22Rv1 (cell line): ENCODE data around the gene TSPYL6.

Experiments
- ZFX ChIP-seq: fragments of 450-650 bp; IDR thresholded peaks from 2 replicates; pipeline ENCODE4 v1.6.1; 2017; ENCODE audit warnings: antibody characterized with exemption, borderline replicate concordance
- TF ChIP-seq, protein P1 (sequence below): fragments of 450-650 bp; IDR thresholded peaks from 2 replicates; pipeline ENCODE4 v1.5.1; 2017; ENCODE audit warnings: mild to moderate bottlenecking

GRCh38 chr2:54271189-54271588 lies 15.2 kb upstream of the TSPYL6 start:
- TF ChIP-seq, protein P1, sequence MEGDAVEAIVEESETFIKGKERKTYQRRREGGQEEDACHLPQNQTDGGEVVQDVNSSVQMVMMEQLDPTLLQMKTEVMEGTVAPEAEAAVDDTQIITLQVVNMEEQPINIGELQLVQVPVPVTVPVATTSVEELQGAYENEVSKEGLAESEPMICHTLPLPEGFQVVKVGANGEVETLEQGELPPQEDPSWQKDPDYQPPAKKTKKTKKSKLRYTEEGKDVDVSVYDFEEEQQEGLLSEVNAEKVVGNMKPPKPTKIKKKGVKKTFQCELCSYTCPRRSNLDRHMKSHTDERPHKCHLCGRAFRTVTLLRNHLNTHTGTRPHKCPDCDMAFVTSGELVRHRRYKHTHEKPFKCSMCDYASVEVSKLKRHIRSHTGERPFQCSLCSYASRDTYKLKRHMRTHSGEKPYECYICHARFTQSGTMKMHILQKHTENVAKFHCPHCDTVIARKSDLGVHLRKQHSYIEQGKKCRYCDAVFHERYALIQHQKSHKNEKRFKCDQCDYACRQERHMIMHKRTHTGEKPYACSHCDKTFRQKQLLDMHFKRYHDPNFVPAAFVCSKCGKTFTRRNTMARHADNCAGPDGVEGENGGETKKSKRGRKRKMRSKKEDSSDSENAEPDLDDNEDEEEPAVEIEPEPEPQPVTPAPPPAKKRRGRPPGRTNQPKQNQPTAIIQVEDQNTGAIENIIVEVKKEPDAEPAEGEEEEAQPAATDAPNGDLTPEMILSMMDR, result no peak
- TF ChIP-seq ZFX, result no peak
